ENCODE results near the gene DNAJB14. TPM values are rescaled to one million over a fixed set of nuclear protein-coding genes. Genes with fewer than 3 reads are reported as not detected.

The DNAJB14 gene
- total RNA-seq, 1 donor from 2014 or later: 18.3 TPM

DNA sequence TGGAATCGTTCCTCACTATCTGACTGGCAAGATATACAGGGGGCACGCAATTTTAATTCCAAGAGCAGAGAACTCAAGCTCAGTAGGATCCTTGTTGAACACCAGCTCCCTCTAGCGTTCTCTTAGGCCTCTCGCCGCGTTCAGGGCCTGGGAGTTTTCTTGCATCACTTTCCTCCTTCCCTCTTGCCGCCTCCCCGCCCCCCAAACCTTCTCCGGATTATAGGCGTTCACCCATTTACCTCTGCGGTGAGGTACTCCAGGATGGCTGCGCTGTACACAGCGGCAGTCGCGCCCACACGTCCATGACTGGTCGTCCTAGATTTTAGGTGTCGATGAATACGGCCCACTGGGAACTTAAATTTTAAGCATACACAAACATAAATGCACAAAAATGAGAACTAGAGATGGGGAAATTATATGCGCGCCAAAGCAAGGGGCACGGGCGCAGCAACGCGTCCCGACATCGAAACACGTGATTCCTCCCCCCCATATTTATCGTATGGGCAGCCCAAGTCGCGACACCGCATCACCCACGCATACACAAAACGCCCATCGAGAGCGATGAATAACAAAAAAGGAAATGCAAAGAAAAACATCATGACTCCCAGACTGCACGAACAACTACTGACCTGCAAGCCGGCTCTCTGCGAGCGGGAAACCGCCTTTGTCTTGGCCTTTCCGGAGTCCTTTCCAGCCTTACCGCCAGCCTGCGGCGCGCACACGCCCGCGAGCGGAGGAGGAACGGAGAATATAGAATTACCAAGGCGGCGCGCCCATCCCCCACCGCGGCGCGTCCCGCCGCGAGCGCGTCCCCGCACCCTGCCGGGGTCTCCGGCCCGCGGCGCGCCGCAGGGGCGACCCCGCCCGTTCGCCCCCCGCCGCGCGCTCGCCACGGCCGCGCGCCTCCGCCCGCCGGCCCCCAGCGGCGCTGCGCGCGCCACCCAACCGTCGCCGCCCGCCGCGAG is 2.9 kb upstream of the DNAJB14 start:
- peak; percentile 88 for DNase-seq
- intact Hi-C loops (cut with DNase I): loop anchor here (5.0 kb wide), 1 partner anchor 387 kb away; the partner anchor contains the start of gene TRMT10A

DNA sequence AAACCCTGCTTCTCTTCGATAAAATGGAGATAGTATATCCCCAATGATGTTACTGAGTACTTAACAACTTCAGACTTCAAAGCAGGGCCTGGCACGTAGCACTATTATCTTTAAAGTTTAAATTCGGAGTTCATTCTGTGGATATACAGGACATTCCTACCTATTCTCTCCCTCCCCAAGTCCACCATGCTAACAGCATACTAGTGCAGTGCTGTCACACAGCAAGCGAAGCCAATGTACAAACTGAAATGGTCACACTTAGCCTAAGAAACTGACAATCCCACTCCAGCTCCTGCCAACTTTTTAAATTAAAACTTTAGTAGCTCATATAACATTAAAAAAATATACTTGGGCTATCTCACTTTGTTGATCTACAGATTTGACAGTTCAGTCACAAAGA is 1.2 kb upstream of the DNAJB14 start:
- intact Hi-C loops (cut with DNase I): loop anchor here (2.0 to 5.0 kb wide), 2 partner anchors 53 to 385 kb away; partner anchors contain the start of genes LAMTOR3 and TRMT10A
- ATAC-seq (ENCODE audit: poor library complexity): no peak
- no peak for DNase-seq

More for the DNA sequence above, 2.9 kb upstream of the DNAJB14 start:
- ATAC-seq (ENCODE audit: poor library complexity): peak; percentile 47

DNA sequence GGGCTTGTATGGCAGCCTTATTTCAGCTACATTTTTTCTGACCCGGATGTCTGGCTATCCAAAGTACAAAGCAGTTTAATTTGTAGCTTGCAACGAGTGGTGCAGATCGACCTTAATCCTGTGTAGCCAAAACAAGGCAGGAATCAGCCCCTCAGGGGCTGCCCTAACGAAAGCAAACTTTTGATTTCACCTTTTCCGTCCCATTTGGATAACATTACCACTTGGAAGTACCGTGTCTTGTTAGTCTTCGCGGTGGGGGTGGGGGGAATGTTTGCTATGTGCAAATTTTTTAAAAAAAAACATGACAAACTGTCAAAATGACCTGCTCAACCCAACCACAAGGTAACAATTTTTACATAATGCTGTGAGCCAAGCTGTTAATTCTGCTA is 766 bp upstream of the DNAJB14 start:
- intact Hi-C loops (cut with DNase I): loop anchor here (2.0 to 5.0 kb wide), 2 partner anchors 52 to 385 kb away; partner anchors contain the start of genes LAMTOR3 and TRMT10A
- ATAC-seq (ENCODE audit: poor library complexity): no peak
- no peak for DNase-seq

DNA sequence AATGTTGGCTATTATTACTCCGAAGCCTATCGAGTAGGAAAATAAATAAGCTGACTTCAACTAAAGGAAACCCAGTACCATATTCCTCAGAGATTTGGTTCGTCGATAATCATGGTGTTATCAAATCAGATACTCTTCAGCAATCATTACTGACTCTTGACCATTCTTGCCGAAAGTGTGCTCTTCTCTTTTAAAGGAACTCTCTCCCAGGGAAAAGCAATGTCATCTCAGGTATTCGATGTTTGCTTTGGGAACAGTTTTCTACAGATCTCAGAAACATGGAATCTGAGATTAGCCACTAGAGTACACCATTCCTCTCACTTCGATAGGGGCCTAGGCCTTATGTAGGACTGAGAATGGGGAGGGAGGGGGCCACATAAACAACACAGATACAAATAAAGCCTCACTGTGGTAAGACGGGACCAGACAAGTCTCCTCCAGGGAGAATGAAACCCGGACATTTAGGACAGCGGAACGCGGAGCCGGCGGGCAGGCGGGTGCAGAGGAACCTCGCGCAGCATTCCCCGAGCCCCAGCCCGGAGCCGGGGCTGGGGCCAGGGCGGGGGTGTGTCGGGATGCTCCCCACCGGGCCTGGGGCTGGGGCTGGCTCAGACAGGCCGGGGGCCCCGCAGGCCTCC is 581 bp downstream of the DNAJB14 start:
- intact Hi-C loops (cut with DNase I): loop anchor here (2.0 to 5.0 kb wide), 2 partner anchors 51 to 384 kb away; partner anchors contain the start of genes LAMTOR3 and TRMT10A
- ATAC-seq (ENCODE audit: poor library complexity) (peak; percentile 11), DNase-seq (peak; percentile 55)

DNA sequence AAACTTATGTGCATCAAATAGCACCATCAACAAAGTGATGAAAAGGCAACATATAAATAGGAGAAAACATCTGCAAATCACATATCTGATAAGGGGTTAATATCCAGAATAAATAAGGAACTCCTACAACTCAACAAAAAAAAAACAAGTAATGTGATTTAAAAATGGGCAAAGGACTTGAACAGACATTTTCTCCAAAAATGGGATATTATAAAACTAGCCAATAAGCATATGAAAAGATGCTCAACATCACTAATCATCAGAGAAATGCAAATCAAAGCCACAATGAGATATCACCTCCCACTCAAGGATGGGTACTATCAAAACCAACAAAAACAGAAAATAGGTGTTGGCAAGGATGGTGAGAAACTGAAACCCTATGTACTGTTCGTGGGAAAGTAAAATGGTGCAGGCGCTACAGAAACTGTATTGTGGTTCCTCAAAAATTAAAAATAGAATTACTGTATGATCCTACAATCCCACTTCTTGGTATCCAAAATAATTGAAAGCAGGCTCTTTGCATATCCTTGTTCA is 2.4 kb downstream of the DNAJB14 start:
- ATAC-seq (ENCODE audit: poor library complexity) (no peak), DNase-seq (no peak)
- intact Hi-C loops (cut with DNase I): no loop called here

DNA sequence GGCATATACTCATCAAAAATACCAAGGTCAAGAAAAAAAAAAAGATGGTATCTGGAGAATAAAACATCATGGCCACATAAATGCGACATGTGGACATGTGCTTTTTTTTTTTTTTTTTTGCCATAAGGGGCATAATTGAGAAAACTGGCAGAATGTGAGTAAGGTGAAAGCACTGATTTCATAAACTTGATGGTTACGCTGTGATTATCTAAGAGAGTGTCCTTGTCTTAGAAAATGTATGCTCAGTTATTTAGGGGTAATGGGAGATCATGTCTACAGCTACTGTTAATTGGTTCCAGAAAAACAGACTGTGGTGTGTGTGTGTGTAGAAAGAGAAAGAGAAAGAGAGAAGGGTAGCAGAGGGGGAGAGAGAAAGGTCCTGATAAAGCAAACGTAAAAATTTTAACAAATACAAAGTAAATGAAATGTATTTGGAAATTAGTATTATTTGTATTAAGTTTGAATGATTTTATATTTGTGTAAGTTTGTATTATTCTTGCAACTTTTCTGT is 8.1 kb downstream of the DNAJB14 start:
- DNase-seq: no peak
- intact Hi-C loops (cut with DNase I): no loop called here
- ATAC-seq (ENCODE audit: poor library complexity): no peak

GRCh38 chr4:99934891-99935290 is 11.5 kb downstream of the DNAJB14 start:
- intact Hi-C loops (cut with DNase I): no loop called here
- DNase-seq: no peak
- ATAC-seq (ENCODE audit: poor library complexity): no peak

DNA sequence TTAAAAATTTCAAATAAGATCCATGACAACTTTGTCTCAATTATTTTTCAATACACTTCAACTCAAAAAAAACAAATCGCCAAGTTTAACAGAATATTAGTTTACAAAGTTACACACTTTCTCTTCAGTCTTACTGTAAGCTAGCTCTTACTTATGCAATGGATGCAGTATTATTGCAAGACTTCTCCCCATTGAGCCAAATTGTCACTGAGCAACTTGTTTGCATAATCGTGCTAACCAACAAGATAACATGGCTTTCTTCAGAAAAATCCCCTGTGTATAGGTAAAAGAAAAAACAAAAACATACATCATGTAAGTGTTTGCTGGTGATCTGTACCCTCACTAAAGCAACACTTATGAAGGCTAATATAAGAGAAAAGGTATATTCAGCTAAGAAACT is 18.9 kb downstream of the DNAJB14 start:
- DNase-seq (no peak), ATAC-seq (ENCODE audit: poor library complexity) (no peak)
- intact Hi-C loops (cut with DNase I): no loop called here

DNA sequence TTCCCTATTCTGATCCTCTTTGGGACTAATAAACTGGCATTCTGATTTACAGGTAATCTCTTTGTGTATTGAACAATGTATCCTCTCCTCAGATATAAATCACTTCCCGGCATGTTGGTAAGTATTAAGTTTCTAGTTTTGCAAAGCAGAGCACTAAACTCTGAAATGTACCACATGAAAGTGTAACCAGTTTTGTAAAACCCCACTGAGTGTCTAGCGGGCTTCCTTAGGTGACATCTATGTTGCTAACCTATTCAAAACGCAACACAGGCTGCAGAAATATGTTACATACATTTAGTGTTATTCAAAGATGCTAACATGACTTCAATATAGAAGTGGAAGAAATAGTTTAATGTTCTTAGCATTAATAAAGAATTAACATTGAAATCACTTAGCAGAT is 25.2 kb downstream of the DNAJB14 start:
- DNase-seq (no peak), ATAC-seq (ENCODE audit: poor library complexity) (no peak)
- intact Hi-C loops (cut with DNase I): no loop called here

GRCh38 chr4:99918656-99919055 is 27.8 kb downstream of the DNAJB14 start:
- ATAC-seq (ENCODE audit: poor library complexity) (no peak), DNase-seq (no peak)
- intact Hi-C loops (cut with DNase I): no loop called here

GRCh38 chr4:99917575-99917974 is 28.8 kb downstream of the DNAJB14 start:
- intact Hi-C loops (cut with DNase I): no loop called here
- ATAC-seq (ENCODE audit: poor library complexity): no peak

GRCh38 chr4:99915449-99915848 is 31.0 kb downstream of the DNAJB14 start:
- no peak for DNase-seq
- intact Hi-C loops (cut with DNase I): no loop called here
- ATAC-seq (ENCODE audit: poor library complexity): no peak

More at GRCh38 chr4:99917575-99917974, 28.8 kb downstream of the DNAJB14 start:
- no peak for DNase-seq

GRCh38 chr4:99894998-99895397 is 51.4 kb downstream of the DNAJB14 start:
- intact Hi-C loops (cut with DNase I): loop anchor here (2.0 kb wide), 1 partner anchor 52 kb away; the partner anchor contains the start of gene DNAJB14
- ATAC-seq (ENCODE audit: poor library complexity) (no peak), DNase-seq (no peak)

- DNase-seq (peak; percentile 94), ATAC-seq (ENCODE audit: poor library complexity) (peak; percentile 99)
- intact Hi-C loops (cut with DNase I): loop anchor here (2.0 kb wide), 1 partner anchor 52 kb away; the partner anchor contains the start of gene DNAJB14
Measured at GRCh38 chr4:99894161-99894997, 52.0 kb downstream of the DNAJB14 start, which contains the start of gene LAMTOR3. LAMTOR3 (minus strand) TSS chr4:99894427; CDS start chr4:99893963, 464 bp downstream.

GRCh38 chr4:99893839-99894160 is 52.6 kb downstream of the DNAJB14 start:
- DNase-seq: no peak
- ATAC-seq (ENCODE audit: poor library complexity): no peak
- intact Hi-C loops (cut with DNase I): loop anchor here (2.0 kb wide), 1 partner anchor 53 kb away; the partner anchor contains the start of gene DNAJB14

DNA sequence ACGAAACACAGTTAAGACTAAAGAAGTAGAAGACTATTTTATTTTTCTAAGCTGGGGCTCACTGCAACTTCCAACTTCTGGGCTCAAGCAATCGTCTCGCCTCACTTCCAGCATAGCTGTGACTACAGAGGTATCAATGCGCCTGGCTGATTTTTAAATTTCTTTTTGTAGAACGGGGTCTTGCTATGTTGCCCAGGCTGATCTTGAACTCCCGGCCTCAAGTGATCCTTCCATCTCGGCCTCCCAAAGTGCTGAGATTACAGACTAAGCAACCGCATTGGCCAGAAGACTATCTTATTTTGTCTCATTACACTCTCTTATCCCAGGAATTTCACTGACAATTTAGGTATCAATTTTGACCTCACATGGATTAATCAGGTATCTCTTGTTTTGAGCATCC is 53.4 kb downstream of the DNAJB14 start:
- DNase-seq: no peak
- ATAC-seq (ENCODE audit: poor library complexity): no peak
- intact Hi-C loops (cut with DNase I): no loop called here

GRCh38 chr4:99891351-99891750 is 55.1 kb downstream of the DNAJB14 start:
- intact Hi-C loops (cut with DNase I): no loop called here
- ATAC-seq (ENCODE audit: poor library complexity): no peak

GRCh38 chr4:99887837-99888236 is 58.6 kb downstream of the DNAJB14 start:
- no peak for ATAC-seq (ENCODE audit: poor library complexity)
- intact Hi-C loops (cut with DNase I): loop anchor here (5.0 kb wide), 1 partner anchor 326 kb away; the partner anchor contains the start of gene TRMT10A

More at GRCh38 chr4:99891351-99891750, 55.1 kb downstream of the DNAJB14 start:
- DNase-seq: no peak

More at GRCh38 chr4:99887837-99888236, 58.6 kb downstream of the DNAJB14 start:
- DNase-seq: no peak

All from Right ventricle myocardium superior (tissue), 1 donor.